Large intestine (tissue), 3 donors: Measurements from ENCODE around the gene SLC17A7. TPM values are rescaled to one million over a fixed set of nuclear protein-coding genes. Genes with fewer than 3 reads are reported as not detected.

Experiments
- DNase-seq, 2 donors: peaks; one replicate each; pipeline versions ENCODE4 v3.0.0 to v3.0.0-alpha.2; 2013
- H3K27ac ChIP-seq: one replicate; pipeline ENCODE4 v1.5.1; 2013; ENCODE audit warnings: low read length
- H3K27me3 ChIP-seq: 2 replicates; pipeline ENCODE4 v1.6.1; 2013; ENCODE audit warnings: low read length; ENCODE audit not compliant: control insufficient read depth, insufficient read depth
- H3K36me3 ChIP-seq: 2 replicates; pipeline ENCODE4 v1.6.1; 2013; ENCODE audit warnings: low read length; ENCODE audit not compliant: control insufficient read depth, insufficient read depth
- H3K4me1 ChIP-seq: one replicate; pipeline ENCODE4 v1.6.1; 2013; ENCODE audit warnings: low read length; ENCODE audit not compliant: control insufficient read depth, insufficient read depth
- H3K4me3 ChIP-seq: one replicate; pipeline ENCODE4 v1.5.1; 2013; ENCODE audit warnings: low read length
- H3K9me3 ChIP-seq: one replicate; pipeline ENCODE4 v1.6.1; 2013; ENCODE audit warnings: mild to moderate bottlenecking, low read depth, low read length, moderate library complexity; ENCODE audit not compliant: control insufficient read depth
- WGBS: methylation state at CpG from one replicate; pipeline ENCODE4 v1.1.5; 2013; ENCODE audit warnings: low lambda C conversion rate; ENCODE audit not compliant: insufficient coverage; 5-methylcytosine and 5-hydroxymethylcytosine counted together
- polyA plus RNA-seq: library from polyadenylated mRNA; unstranded; fragments of 120-200 nt; gene quantifications from one replicate; pipeline ENCODE4 v1.2.1, GENCODE V29; 2013

Gene SLC17A7
- polyA plus RNA-seq, 1 donor, result 0.19 TPM

- 67% methylated on average over 1 of the region's 16 CpGs for WGBS
These were observed 33.8 kb downstream of the SLC17A7 start for GRCh38 chr19:49407482-49408015.

DNA sequence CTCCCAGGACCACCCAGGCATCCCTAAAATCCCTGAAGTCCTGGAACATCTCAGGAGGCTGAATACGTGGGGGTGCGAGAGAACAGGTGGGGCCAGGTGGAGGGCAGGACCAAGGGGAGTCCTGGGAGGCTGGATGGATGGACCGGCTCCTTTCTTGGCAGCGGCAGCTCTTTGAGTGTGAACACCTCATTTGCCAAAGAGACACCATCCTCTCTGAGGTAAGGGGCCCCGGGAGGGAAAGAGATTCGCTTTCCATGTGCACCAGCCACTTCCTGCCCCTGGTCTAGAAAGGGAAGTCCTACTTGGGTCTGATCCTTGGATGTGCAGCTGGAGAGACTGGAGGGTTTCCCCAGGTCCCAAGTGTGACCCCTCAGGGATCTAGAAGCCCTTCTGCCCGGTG lies 34.2 kb downstream of the SLC17A7 start:
- no CpG with 5 or more reads among the region's 7 CpGs for WGBS
- H3K4me3 ChIP-seq, result no peak overlapping the region
- no peak overlapping the region for H3K27ac ChIP-seq
- DNase-seq, result no peak
- no peaks in the 10 kb centered on the region for H3K9me3 ChIP-seq
- peaks cover 9% of the 10 kb centered on the region for H3K27me3 ChIP-seq
- H3K36me3 ChIP-seq, result no peaks in the 10 kb centered on the region
- no peaks in the 10 kb centered on the region for H3K4me1 ChIP-seq

More at GRCh38 chr19:49407482-49408015, 33.8 kb downstream of the SLC17A7 start:
- no peaks in the 10 kb centered on the region for H3K9me3 ChIP-seq
- H3K4me1 ChIP-seq, result no peaks in the 10 kb centered on the region
- no peak overlapping the region for H3K27ac ChIP-seq
- no peaks in the 10 kb centered on the region for H3K36me3 ChIP-seq
- no peak for DNase-seq
- H3K27me3 ChIP-seq, result peaks cover 9% of the 10 kb centered on the region
- no peak overlapping the region for H3K4me3 ChIP-seq

DNA sequence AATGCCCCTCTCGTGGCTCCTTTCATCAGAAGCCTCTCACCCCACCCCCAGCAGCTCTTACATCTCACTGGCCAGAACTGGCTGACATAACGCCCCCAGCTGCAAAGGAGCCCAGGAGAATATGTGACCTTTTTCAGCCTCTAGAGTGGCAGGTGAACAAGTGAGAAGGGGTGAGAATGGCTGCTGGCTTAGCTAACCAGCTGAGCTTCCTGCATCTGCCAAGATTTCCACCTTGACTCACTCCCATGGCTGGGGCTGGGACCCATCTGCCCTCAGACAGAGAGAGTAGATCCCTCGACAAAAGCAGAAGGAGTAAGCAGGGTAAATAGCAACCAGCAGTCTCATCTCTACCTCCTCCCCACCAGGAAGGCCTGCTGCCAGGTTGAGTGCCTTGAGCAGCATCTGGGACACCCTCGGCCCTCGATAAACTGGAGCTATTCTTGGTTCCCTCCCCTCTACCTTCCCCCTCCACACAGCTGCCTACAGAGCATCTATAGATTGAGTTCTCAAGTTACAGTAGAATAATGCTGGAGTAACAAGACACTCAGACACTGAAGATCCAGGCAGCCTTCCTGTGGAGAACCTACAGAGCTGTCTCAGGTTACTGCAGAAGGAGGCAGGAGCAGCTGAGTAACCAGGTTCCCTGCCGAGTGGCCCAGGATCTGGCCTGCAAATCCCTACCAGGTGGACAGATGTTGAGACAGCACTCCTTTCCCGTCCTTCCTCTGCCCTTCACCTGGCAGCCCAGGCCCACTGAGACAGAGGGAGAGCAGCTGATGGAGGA lies 37.7 kb downstream of the SLC17A7 start:
- Histone ChIP-seq H3K4me1 (no peaks in the 10 kb centered on the region), H3K27ac (no peak overlapping the region), H3K27me3 (peaks cover 6% of the 10 kb centered on the region), H3K9me3 (no peaks in the 10 kb centered on the region), H3K36me3 (no peaks in the 10 kb centered on the region), H3K4me3 (no peak overlapping the region)
- no CpG with 5 or more reads among the region's 7 CpGs for WGBS
- DNase-seq, result no peak

DNA sequence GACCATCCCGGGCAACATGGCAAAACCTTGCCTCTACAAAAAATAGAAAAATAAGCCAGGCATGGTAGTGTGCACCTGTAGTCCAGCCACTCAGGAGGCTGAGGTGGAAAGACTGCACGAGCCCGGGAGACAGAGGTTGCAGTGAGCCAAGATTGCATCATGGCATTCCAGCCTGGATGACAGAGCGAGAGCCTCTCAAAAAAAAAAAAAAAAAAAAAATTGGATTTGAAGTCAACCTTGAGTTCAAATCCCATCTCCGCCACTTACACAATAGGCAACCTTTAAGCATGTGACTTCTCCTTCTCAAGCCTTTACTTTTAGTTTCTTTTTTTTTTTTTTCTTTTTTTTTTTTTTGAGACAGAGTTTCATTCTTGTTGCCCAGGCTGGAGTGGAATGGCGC lies 41.3 kb downstream of the SLC17A7 start:
- H3K4me3 ChIP-seq, result no peak overlapping the region
- DNase-seq, result no peak
- 100% methylated on average over 1 of the region's 6 CpGs for WGBS
- H3K36me3 ChIP-seq, result no peaks in the 10 kb centered on the region
- H3K27ac ChIP-seq, result no peak overlapping the region
- peaks cover 2% of the 10 kb centered on the region for H3K27me3 ChIP-seq
- H3K4me1 ChIP-seq, result no peaks in the 10 kb centered on the region
- H3K9me3 ChIP-seq, result no peaks in the 10 kb centered on the region

DNA sequence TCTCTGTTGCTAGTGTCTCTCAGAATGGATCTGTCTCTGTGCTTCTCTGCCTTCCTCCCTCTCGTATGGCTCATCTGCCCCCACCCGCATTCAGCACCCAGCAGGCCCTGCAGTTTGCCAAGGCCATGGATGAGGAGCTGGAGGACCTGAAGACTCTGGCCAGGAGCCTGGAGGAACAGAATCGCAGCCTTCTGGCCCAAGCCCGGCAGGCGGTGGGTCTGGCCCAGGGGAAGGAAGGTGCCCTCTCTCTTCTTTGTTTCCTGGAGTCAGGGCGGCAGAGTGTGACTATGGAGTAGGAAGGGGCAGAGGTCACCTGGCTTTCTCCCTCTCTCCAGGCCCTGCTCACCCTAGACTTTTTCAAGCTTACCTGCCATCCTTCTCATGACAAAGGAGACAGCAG lies 42.4 kb downstream of the SLC17A7 start:
- Histone ChIP-seq H3K4me1 (no peaks in the 10 kb centered on the region), H3K4me3 (no peak overlapping the region), H3K9me3 (no peaks in the 10 kb centered on the region), H3K27ac (no peak overlapping the region), H3K36me3 (no peaks in the 10 kb centered on the region), H3K27me3 (peaks cover under 1% of the 10 kb centered on the region)
- no peak for DNase-seq
- no CpG with 5 or more reads among the region's 6 CpGs for WGBS

DNA sequence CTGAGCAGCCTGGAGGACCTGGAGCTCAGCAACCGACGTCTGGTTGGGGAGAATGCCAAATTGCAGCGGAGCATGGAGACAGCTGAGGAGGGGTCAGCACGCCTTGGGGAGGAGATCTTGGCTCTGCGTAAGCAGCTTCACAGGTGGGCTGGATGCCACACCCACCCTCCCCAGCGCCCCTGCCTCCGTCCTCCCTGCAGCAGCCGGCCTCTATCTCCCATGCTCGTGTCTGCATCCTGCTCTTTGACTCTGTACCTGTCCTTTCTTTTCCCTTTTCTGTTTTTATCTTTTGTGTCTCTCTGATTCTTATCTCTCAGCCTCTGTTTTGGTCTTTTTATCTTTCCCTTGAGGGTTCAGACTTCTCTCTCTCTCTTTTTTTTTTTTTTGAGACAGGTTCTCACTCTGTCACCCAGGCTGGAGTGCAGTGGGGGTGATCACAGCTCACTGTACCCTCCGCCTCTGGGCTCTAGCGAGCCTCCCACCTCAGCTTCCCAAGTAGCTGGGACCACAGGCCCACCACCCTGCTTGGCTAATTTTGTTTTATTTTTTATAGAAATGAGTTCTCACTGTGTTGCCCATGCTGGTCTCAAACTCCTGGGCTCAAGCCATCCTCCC lies 43.2 kb downstream of the SLC17A7 start:
- WGBS, result 53% methylated on average over 6 of the region's 11 CpGs
- no peak overlapping the region for H3K4me3 ChIP-seq
- no peaks in the 10 kb centered on the region for H3K36me3 ChIP-seq
- no peak for DNase-seq
- H3K9me3 ChIP-seq, result no peaks in the 10 kb centered on the region
- no peak overlapping the region for H3K27ac ChIP-seq
- H3K4me1 ChIP-seq, result no peaks in the 10 kb centered on the region
- peaks cover 3% of the 10 kb centered on the region for H3K27me3 ChIP-seq

- peaks cover 6% of the 10 kb centered on the region for H3K27me3 ChIP-seq
- DNase-seq, result no peak
- no peak overlapping the region for H3K27ac ChIP-seq
- WGBS, result 40% methylated on average over 1 of the region's 8 CpGs
- H3K4me3 ChIP-seq, result no peak overlapping the region
- H3K9me3 ChIP-seq, result no peaks in the 10 kb centered on the region
- no peaks in the 10 kb centered on the region for H3K36me3 ChIP-seq
- no peaks in the 10 kb centered on the region for H3K4me1 ChIP-seq
These were observed 44.4 kb downstream of the SLC17A7 start for GRCh38 chr19:49396738-49397505.

GRCh38 chr19:49395581-49396407 lies 45.5 kb downstream of the SLC17A7 start:
- Histone ChIP-seq H3K4me1 (no peaks in the 10 kb centered on the region), H3K9me3 (no peaks in the 10 kb centered on the region), H3K4me3 (no peak overlapping the region), H3K36me3 (no peaks in the 10 kb centered on the region), H3K27me3 (peaks cover 15% of the 10 kb centered on the region), H3K27ac (no peak overlapping the region)
- DNase-seq, result no peak
- no CpG with 5 or more reads among the region's 15 CpGs for WGBS

GRCh38 chr19:49393881-49394280 lies 47.4 kb downstream of the SLC17A7 start:
- no peaks in the 10 kb centered on the region for H3K4me1 ChIP-seq
- no CpG with 5 or more reads among the region's 5 CpGs for WGBS
- peaks cover 18% of the 10 kb centered on the region for H3K27me3 ChIP-seq
- no peak overlapping the region for H3K4me3 ChIP-seq
- H3K27ac ChIP-seq, result no peak overlapping the region
- no peaks in the 10 kb centered on the region for H3K36me3 ChIP-seq
- DNase-seq, result no peak
- H3K9me3 ChIP-seq, result no peaks in the 10 kb centered on the region
